ENCODE data around the gene IFIT2.
"Not testable (repeated sequence)": the region's sequence is repeated elsewhere in the genome, so short reads cannot be mapped to it uniquely, and the experiment has no call there.

Gene IFIT2

GRCh38 chr10:89343089-89343767 lies 41.4 kb downstream of the IFIT2 start:
- no peak for DNase-seq

- DNase-seq = no peak
Observed at GRCh38 chr10:89344156-89344555, 42.3 kb downstream of the IFIT2 start.

- DNase-seq = no peak
Observed at GRCh38 chr10:89345367-89346000, 43.6 kb downstream of the IFIT2 start.

GRCh38 chr10:89346405-89347254 lies 44.8 kb downstream of the IFIT2 start:
- DNase-seq = no peak

GRCh38 chr10:89347701-89348457 lies 46.0 kb downstream of the IFIT2 start:
- DNase-seq = no peak

GRCh38 chr10:89348481-89348880 lies 46.6 kb downstream of the IFIT2 start:
- no peak for DNase-seq

GRCh38 chr10:89348975-89349374 lies 47.1 kb downstream of the IFIT2 start:
- no peak for DNase-seq

GRCh38 chr10:89350631-89351315 lies 48.9 kb downstream of the IFIT2 start:
- DNase-seq = not testable (repeated sequence)

- no peak for DNase-seq
Observed at GRCh38 chr10:89351412-89351779, 49.5 kb downstream of the IFIT2 start.

GRCh38 chr10:89351780-89352597 lies 50.1 kb downstream of the IFIT2 start:
- no peak for DNase-seq

GRCh38 chr10:89352802-89353201 lies 51.0 kb downstream of the IFIT2 start:
- DNase-seq = no peak

GRCh38 chr10:89355394-89355931 lies 53.6 kb downstream of the IFIT2 start:
- DNase-seq = no peak

GRCh38 chr10:89357096-89357495 lies 55.2 kb downstream of the IFIT2 start:
- no peak for DNase-seq

- no peak for DNase-seq
Observed at GRCh38 chr10:89357975-89358374, 56.1 kb downstream of the IFIT2 start.
